Prostate gland (tissue), 2 donors: ENCODE results near the gene FER. TPM values are rescaled to one million over a fixed set of nuclear protein-coding genes. Genes with fewer than 3 reads are reported as not detected.
"Not testable (repeated sequence)": the region's sequence is repeated elsewhere in the genome, so short reads cannot be mapped to it uniquely, and the experiment has no call there.

ENCODE experiments used
- DNase-seq: peaks from one replicate; pipeline ENCODE4 v3.0.0-alpha.2; 2019; ENCODE audit warnings: low spot score
- H3K27ac ChIP-seq, 2 donors: fragments of 200-600 bp; sonication (generic); 2 replicates each; pipeline ENCODE4 v1.5.1; 2017 to 2019
- H3K27me3 ChIP-seq: fragments of 200-600 bp; sonication (generic); replicated peaks from 2 replicates; pipeline ENCODE4 v1.5.1; 2019; ENCODE audit not compliant: insufficient read depth
- H3K36me3 ChIP-seq, 2 donors: fragments of 200-600 bp; sonication (generic); 1 replicate in 1 of 2; 2 replicates in 1 of 2; pipeline versions ENCODE4 v1.5.1 to v1.8.1; 2017 to 2019
- H3K4me1 ChIP-seq: fragments of 200-600 bp; sonication (generic); replicated peaks from 2 replicates; pipeline ENCODE4 v1.5.1; 2019
- H3K4me3 ChIP-seq, 2 donors: fragments of 200-600 bp; sonication (generic); 2 replicates each; pipeline ENCODE4 v1.5.1; 2017 to 2019
- H3K9me3 ChIP-seq: fragments of 200-600 bp; sonication (generic); 2 replicates; pipeline ENCODE4 v1.5.1; 2017
- CTCF ChIP-seq, 4 experiments: fragments of 200-600 bp in 2 of 4; fragments of 450-650 bp in 2 of 4; sonication (generic) in 2 of 4; IDR thresholded peaks; 1 replicate in 3 of 4; 2 replicates in 1 of 4; pipeline ENCODE4 v1.5.1; 2016 to 2019; ENCODE audit warnings: antibody characterized with exemption in 4 of 4, mild to moderate bottlenecking in 2 of 4, moderate library complexity in 2 of 4
- POLR2A ChIP-seq: fragments of 450-650 bp; IDR thresholded peaks from one replicate; pipeline ENCODE4 v1.6.1; 2016; ENCODE audit warnings: antibody characterized with exemption, mild to moderate bottlenecking
- POLR2AphosphoS5 ChIP-seq: sonication (generic); formaldehyde crosslinking; IDR thresholded peaks from one replicate; pipeline ENCODE4 v1.6.1; 2017; ENCODE audit warnings: antibody characterized with exemption
- WGBS: methylation state at CpG from one replicate; pipeline ENCODE4 v1.1.5; 2018; 5-methylcytosine and 5-hydroxymethylcytosine counted together
- intact Hi-C: fragments of 100-400 bp; cut with DNase I; formaldehyde crosslinking; loops from one replicate; pipeline ENCODE4 v1.14.2; 2022
- total RNA-seq, 2 donors: library from RNA; depleted of rRNA; stranded (reverse); fragments of >200 nt; gene quantifications; one replicate each; pipeline ENCODE4 v1.1.0, GENCODE V29; 2016

FER gene
- total RNA-seq, 2 donors from 2014 or later: 9.1 to 36.0 TPM

GRCh38 chr5:108763222-108763916, 15.7 kb downstream of the FER start:
- no peaks in the 10 kb centered on the region for H3K36me3 ChIP-seq
- intact Hi-C loops: no loop called here
- WGBS: 89% methylated on average over 3 of the region's 3 CpGs

GRCh38 chr5:108765647-108766046, 17.9 kb downstream of the FER start:
- no peak overlapping the region for H3K27ac ChIP-seq
- intact Hi-C loops: no loop called here
- no peak for TF ChIP-seq POLR2AphosphoS5
- no peak for TF ChIP-seq CTCF (IDR thresholded peaks at IDR 0.05)
- TF ChIP-seq POLR2A: no peak
- H3K4me1 ChIP-seq: no peaks in the 10 kb centered on the region
- no peak for DNase-seq
- no peaks in the 10 kb centered on the region for H3K27me3 ChIP-seq
- no peaks in the 10 kb centered on the region for H3K36me3 ChIP-seq
- H3K4me3 ChIP-seq: no peak overlapping the region
- no peaks in the 10 kb centered on the region for H3K9me3 ChIP-seq

More at GRCh38 chr5:108763222-108763916, 15.7 kb downstream of the FER start:
- no peak overlapping the region for H3K4me3 ChIP-seq
- no peaks in the 10 kb centered on the region for H3K4me1 ChIP-seq
- no peaks in the 10 kb centered on the region for H3K9me3 ChIP-seq
- H3K27ac ChIP-seq: no peak overlapping the region
- H3K27me3 ChIP-seq: no peaks in the 10 kb centered on the region
- no peak for DNase-seq
- TF ChIP-seq POLR2A (no peak), CTCF (IDR thresholded peaks at IDR 0.05) (no peak), POLR2AphosphoS5 (no peak)

GRCh38 chr5:108766916-108767315, 19.2 kb downstream of the FER start:
- H3K27ac ChIP-seq, DNase-seq, H3K4me1 ChIP-seq, H3K27me3 ChIP-seq, intact Hi-C loops, H3K36me3 ChIP-seq, H3K9me3 ChIP-seq, H3K4me3 ChIP-seq: not testable (repeated sequence)
- WGBS: 84% methylated on average over 5 of the region's 5 CpGs

GRCh38 chr5:108769352-108769751, 21.7 kb downstream of the FER start:
- Histone ChIP-seq H3K4me3 (no peak overlapping the region), H3K4me1 (no peaks in the 10 kb centered on the region), H3K27me3 (no peaks in the 10 kb centered on the region), H3K27ac (no peak overlapping the region), H3K9me3 (no peaks in the 10 kb centered on the region), H3K36me3 (no peaks in the 10 kb centered on the region)
- intact Hi-C loops: no loop called here
- TF ChIP-seq CTCF (IDR thresholded peaks at IDR 0.05) (no peak), POLR2A (no peak), POLR2AphosphoS5 (no peak)
- 57% methylated on average over 1 of the region's 1 CpG for WGBS
- DNase-seq: no peak

GRCh38 chr5:108772626-108773025, 24.9 kb downstream of the FER start:
- Histone ChIP-seq H3K36me3 (no peaks in the 10 kb centered on the region), H3K4me1 (no peaks in the 10 kb centered on the region), H3K9me3 (no peaks in the 10 kb centered on the region), H3K4me3 (no peak overlapping the region), H3K27me3 (no peaks in the 10 kb centered on the region), H3K27ac (no peak overlapping the region)
- WGBS: 49% methylated on average over 1 of the region's 1 CpG
- DNase-seq: no peak
- TF ChIP-seq POLR2AphosphoS5 (no peak), CTCF (IDR thresholded peaks at IDR 0.05) (no peak), POLR2A (no peak)
- intact Hi-C loops: no loop called here
